Measurements from ENCODE around the gene RNPEPL1.

The RNPEPL1 gene

GRCh38 chr2:240597054-240597418 lies 28.8 kb downstream of the RNPEPL1 start:
- TF ChIP-seq CTCF (IDR thresholded peaks at IDR 0.05; ENCODE audit: low read length, missing control alignments) = no peak
- DNase-seq (ENCODE audit: low read depth) = no peak
- H3K4me3 ChIP-seq (replicated peaks; ENCODE audit: low read depth, low read length) = no peak overlapping the region

GRCh38 chr2:240597419-240598181 lies 29.3 kb downstream of the RNPEPL1 start:
- DNase-seq (ENCODE audit: low read depth) = no peak
- H3K4me3 ChIP-seq (replicated peaks; ENCODE audit: low read depth, low read length) = no peak overlapping the region
- TF ChIP-seq CTCF (IDR thresholded peaks at IDR 0.05; ENCODE audit: low read length, missing control alignments) = no peak

GRCh38 chr2:240598311-240598911 lies 30.1 kb downstream of the RNPEPL1 start:
- no peak for DNase-seq (ENCODE audit: low read depth)
- TF ChIP-seq CTCF (IDR thresholded peaks at IDR 0.05; ENCODE audit: low read length, missing control alignments) = no peak
- H3K4me3 ChIP-seq (replicated peaks; ENCODE audit: low read depth, low read length) = no peak overlapping the region

- TF ChIP-seq CTCF (IDR thresholded peaks at IDR 0.05; ENCODE audit: low read length, missing control alignments) = no peak
- H3K4me3 ChIP-seq (replicated peaks; ENCODE audit: low read depth, low read length) = no peak overlapping the region
- DNase-seq (ENCODE audit: low read depth) = no peak
These were observed 30.9 kb downstream of the RNPEPL1 start for GRCh38 chr2:240599141-240599583.

- no peak overlapping the region for H3K4me3 ChIP-seq (replicated peaks; ENCODE audit: low read depth, low read length)
- no peak for DNase-seq (ENCODE audit: low read depth)
- no peak for TF ChIP-seq CTCF (IDR thresholded peaks at IDR 0.05; ENCODE audit: low read length, missing control alignments)
These were observed 32.2 kb downstream of the RNPEPL1 start for GRCh38 chr2:240600451-240600961.

GRCh38 chr2:240601061-240601830 lies 33.0 kb downstream of the RNPEPL1 start:
- no peak for TF ChIP-seq CTCF (IDR thresholded peaks at IDR 0.05; ENCODE audit: low read length, missing control alignments)
- no peak overlapping the region for H3K4me3 ChIP-seq (replicated peaks; ENCODE audit: low read depth, low read length)
- DNase-seq (ENCODE audit: low read depth) = no peak
